Colonic mucosa (tissue), 4 donors: ENCODE data around the gene ALKBH3. TPM values are rescaled to one million over a fixed set of nuclear protein-coding genes. Genes with fewer than 3 reads are reported as not detected.

Source experiments
- DNase-seq: peaks from one replicate; pipeline ENCODE4 v3.0.0-alpha.2; 2020
- H3K27ac ChIP-seq: fragments of 200-600 bp; one replicate; pipeline ENCODE4 v1.8.0; 2021
- H3K27me3 ChIP-seq: fragments of 200-600 bp; one replicate; pipeline ENCODE4 v1.8.0; 2021
- H3K36me3 ChIP-seq: fragments of 200-600 bp; one replicate; pipeline ENCODE4 v1.8.0; 2021
- H3K4me1 ChIP-seq: fragments of 200-600 bp; one replicate; pipeline ENCODE4 v1.8.0; 2021; ENCODE audit warnings: mild to moderate bottlenecking
- H3K4me3 ChIP-seq: fragments of 200-600 bp; one replicate; pipeline ENCODE4 v1.8.0; 2021
- H3K9ac ChIP-seq, 2 donors: one replicate each; pipeline ENCODE4 v1.7.0; 2013; ENCODE audit warnings: control low read depth in 2 of 2, low read depth in 2 of 2, low read length in 2 of 2
- H3K9me3 ChIP-seq: fragments of 200-600 bp; one replicate; pipeline ENCODE4 v1.8.0; 2021
- CTCF ChIP-seq: fragments of 200-600 bp; IDR thresholded peaks from one replicate; pipeline ENCODE4 v1.8.0; 2022; ENCODE audit warnings: antibody characterized with exemption, mild to moderate bottlenecking
- intact Hi-C: fragments of 100-400 bp; cut with DNase I; formaldehyde crosslinking; loops from one replicate; pipeline ENCODE4 v1.14.1; 2022
- total RNA-seq, 2 donors: library from RNA; stranded (reverse); fragmentation: NEBNext Ultra II Directional in 1 of 2; extraction: Animal tissue kit (Norgen Biotek cat#: 25700) in 1 of 2; gene quantifications; one replicate each; pipeline ENCODE4 v1.2.1, GENCODE V29; 2021
- donor health status: healthy.
- donor health status: DM: no; HTN: no; CAD: no.
- donor health status: DM: no; HTN: no; CAD: no.

Gene ALKBH3
- total RNA-seq, 2 donors from 2014 or later, result 22.5 to 26.9 TPM

GRCh38 chr11:43905813-43906241 lies 25.2 kb downstream of the ALKBH3 start:
- H3K9ac ChIP-seq, result no peak overlapping the region
- no peaks in the 10 kb centered on the region for H3K4me1 ChIP-seq
- intact Hi-C loops, result no loop called here
- no peak for TF ChIP-seq CTCF
- H3K9me3 ChIP-seq, result no peaks in the 10 kb centered on the region
- DNase-seq, result no peak
- H3K27me3 ChIP-seq, result no peaks in the 10 kb centered on the region
- H3K4me3 ChIP-seq, result no peak overlapping the region
- no peak overlapping the region for H3K27ac ChIP-seq
- no peaks in the 10 kb centered on the region for H3K36me3 ChIP-seq

GRCh38 chr11:43907028-43907975 lies 26.7 kb downstream of the ALKBH3 start:
- H3K9ac ChIP-seq, result no peak overlapping the region
- no peak overlapping the region for H3K27ac ChIP-seq
- no peaks in the 10 kb centered on the region for H3K9me3 ChIP-seq
- H3K4me1 ChIP-seq, result no peaks in the 10 kb centered on the region
- intact Hi-C loops, result no loop called here
- H3K4me3 ChIP-seq, result no peak overlapping the region
- H3K36me3 ChIP-seq, result no peaks in the 10 kb centered on the region
- no peaks in the 10 kb centered on the region for H3K27me3 ChIP-seq
- DNase-seq, result no peak
- no peak for TF ChIP-seq CTCF

GRCh38 chr11:43908191-43908590 lies 27.6 kb downstream of the ALKBH3 start:
- no peak for DNase-seq
- no peak overlapping the region for H3K27ac ChIP-seq
- no peaks in the 10 kb centered on the region for H3K36me3 ChIP-seq
- no peaks in the 10 kb centered on the region for H3K4me1 ChIP-seq
- TF ChIP-seq CTCF, result no peak
- H3K9me3 ChIP-seq, result no peaks in the 10 kb centered on the region
- no peaks in the 10 kb centered on the region for H3K27me3 ChIP-seq
- H3K9ac ChIP-seq, result no peak overlapping the region
- intact Hi-C loops, result no loop called here
- H3K4me3 ChIP-seq, result no peak overlapping the region

- Histone ChIP-seq H3K4me1 (no peaks in the 10 kb centered on the region), H3K36me3 (no peaks in the 10 kb centered on the region), H3K9me3 (no peaks in the 10 kb centered on the region), H3K4me3 (no peak overlapping the region), H3K9ac (no peak overlapping the region), H3K27me3 (no peaks in the 10 kb centered on the region), H3K27ac (no peak overlapping the region)
- intact Hi-C loops, result no loop called here
- no peak for DNase-seq
- no peak for TF ChIP-seq CTCF
Measured at GRCh38 chr11:43908683-43909082, 28.1 kb downstream of the ALKBH3 start.

GRCh38 chr11:43913829-43914380 lies 33.3 kb downstream of the ALKBH3 start:
- Histone ChIP-seq H3K4me3 (no peak overlapping the region), H3K9me3 (no peaks in the 10 kb centered on the region), H3K9ac (no peak overlapping the region), H3K27me3 (no peaks in the 10 kb centered on the region), H3K27ac (no peak overlapping the region), H3K4me1 (no peaks in the 10 kb centered on the region), H3K36me3 (no peaks in the 10 kb centered on the region)
- TF ChIP-seq CTCF, result no peak
- DNase-seq, result no peak
- intact Hi-C loops, result no loop called here
